RWPE2 (cell line): ENCODE data around the gene TLX1.

ENCODE experiments used
- ATAC-seq: fragments of 200-7000 bp; cut with Tn5 transposase; 3 replicates; pipeline ENCODE4 v1.9.1; 2021; ENCODE audit warnings: low read depth
- DNase-seq: peaks from one replicate; pipeline ENCODE4 v3.0.0-alpha.2; 2020; ENCODE audit warnings: low spot score
- H3K27ac ChIP-seq: fragments of 450-650 bp; 2 replicates; pipeline ENCODE4 v1.5.1; 2017; ENCODE audit warnings: mild to moderate bottlenecking; ENCODE audit not compliant: poor library complexity, severe bottlenecking
- H3K27me3 ChIP-seq: fragments of 250-450 bp; sonication (Bioruptor Pico); 2 replicates; pipeline ENCODE4 v1.5.1; 2021; ENCODE audit warnings: mild to moderate bottlenecking, moderate library complexity; ENCODE audit not compliant: insufficient read depth, poor library complexity, severe bottlenecking
- H3K36me3 ChIP-seq: fragments of 250-450 bp; sonication (Bioruptor Pico); 2 replicates; pipeline ENCODE4 v1.5.1; 2020; ENCODE audit warnings: low read depth, mild to moderate bottlenecking, moderate library complexity
- H3K4me1 ChIP-seq: fragments of 250-450 bp; sonication (Bioruptor Pico); 2 replicates; pipeline ENCODE4 v1.5.1; 2021; ENCODE audit warnings: mild to moderate bottlenecking, moderate library complexity; ENCODE audit not compliant: insufficient read depth, poor library complexity, severe bottlenecking
- H3K4me3 ChIP-seq: fragments of 250-450 bp; sonication (Bioruptor Pico); 2 replicates; pipeline ENCODE4 v1.5.1; 2021; ENCODE audit warnings: mild to moderate bottlenecking, moderate library complexity; ENCODE audit not compliant: severe bottlenecking
- H3K9me3 ChIP-seq: fragments of 250-450 bp; sonication (Bioruptor Pico); 2 replicates; pipeline ENCODE4 v1.5.1; 2021; ENCODE audit warnings: mild to moderate bottlenecking, moderate library complexity; ENCODE audit not compliant: severe bottlenecking
- CTCF ChIP-seq: fragments of 450-650 bp; IDR thresholded peaks from one replicate; pipeline ENCODE4 v1.5.1; 2017; ENCODE audit warnings: mild to moderate bottlenecking, moderate library complexity; ENCODE audit not compliant: poor library complexity, severe bottlenecking

The TLX1 gene

DNA sequence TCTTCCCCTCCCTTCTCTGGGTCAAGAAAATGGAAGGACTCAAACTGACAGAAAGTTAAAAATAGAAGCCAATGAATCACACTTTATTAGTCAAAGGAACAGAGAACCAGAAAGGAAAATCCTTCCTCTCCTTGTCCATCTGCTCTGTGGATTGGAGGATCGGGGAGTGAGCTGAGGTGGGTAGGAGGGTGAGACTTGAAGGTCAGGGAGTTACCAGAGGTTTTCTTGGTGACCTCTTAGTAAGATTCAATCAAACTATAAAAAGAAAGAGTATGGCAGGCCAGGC lies 12.2 kb downstream of the TLX1 start:
- peaks cover 95% of the 10 kb centered on the region for H3K27me3 ChIP-seq
- ATAC-seq = no peak
- DNase-seq = no peak

GRCh38 chr10:101144053-101144452 lies 13.0 kb downstream of the TLX1 start:
- H3K27me3 ChIP-seq = peaks cover 95% of the 10 kb centered on the region
- no peaks in the 10 kb centered on the region for H3K4me1 ChIP-seq

More for the DNA sequence above, 12.2 kb downstream of the TLX1 start:
- H3K9me3 ChIP-seq = no peaks in the 10 kb centered on the region
- H3K4me1 ChIP-seq = no peaks in the 10 kb centered on the region
- no peaks in the 10 kb centered on the region for H3K36me3 ChIP-seq
- H3K4me3 ChIP-seq = no peak overlapping the region
- TF ChIP-seq CTCF = no peak
- no peak overlapping the region for H3K27ac ChIP-seq

DNA sequence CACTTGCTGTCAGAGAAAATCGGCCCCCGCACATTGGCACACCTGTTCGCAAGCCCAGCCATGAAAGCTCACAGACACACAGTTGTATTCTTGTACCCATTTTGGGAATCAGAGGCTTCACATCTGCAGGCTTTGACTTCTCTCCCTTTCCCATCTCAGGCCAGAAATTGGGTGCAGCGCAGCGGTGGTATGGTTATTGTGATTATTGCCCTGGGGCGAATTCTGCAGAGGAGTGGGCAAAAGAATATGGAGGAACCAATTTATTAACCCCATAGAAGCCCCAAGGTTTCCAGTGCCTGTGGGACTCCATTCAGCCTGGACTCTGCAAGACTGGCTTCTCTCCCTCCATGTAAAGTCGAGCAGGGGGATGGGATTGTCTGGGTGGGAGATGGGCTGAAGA lies 14.0 kb downstream of the TLX1 start:
- Histone ChIP-seq H3K36me3 (no peaks in the 10 kb centered on the region), H3K27me3 (peaks cover 91% of the 10 kb centered on the region), H3K9me3 (no peaks in the 10 kb centered on the region), H3K4me3 (no peak overlapping the region), H3K4me1 (no peaks in the 10 kb centered on the region), H3K27ac (no peak overlapping the region)
- DNase-seq = no peak
- TF ChIP-seq CTCF = no peak
- ATAC-seq = no peak

More at GRCh38 chr10:101144053-101144452, 13.0 kb downstream of the TLX1 start:
- no peak for TF ChIP-seq CTCF
- Histone ChIP-seq H3K27ac (no peak overlapping the region), H3K4me3 (no peak overlapping the region), H3K36me3 (no peaks in the 10 kb centered on the region), H3K9me3 (no peaks in the 10 kb centered on the region)
- ATAC-seq (no peak), DNase-seq (no peak)

- Histone ChIP-seq H3K27me3 (peaks cover 91% of the 10 kb centered on the region), H3K27ac (no peak overlapping the region), H3K36me3 (no peaks in the 10 kb centered on the region), H3K4me1 (no peaks in the 10 kb centered on the region), H3K4me3 (no peak overlapping the region), H3K9me3 (no peaks in the 10 kb centered on the region)
- TF ChIP-seq CTCF = no peak
- DNase-seq (peak; percentile 51), ATAC-seq (no peak)
Measured at GRCh38 chr10:101145750-101146391, 14.8 kb downstream of the TLX1 start.

GRCh38 chr10:101146392-101147251 lies 15.5 kb downstream of the TLX1 start:
- H3K27me3 ChIP-seq = peaks cover 94% of the 10 kb centered on the region
- H3K4me1 ChIP-seq = no peaks in the 10 kb centered on the region

More at GRCh38 chr10:101146392-101147251, 15.5 kb downstream of the TLX1 start:
- Histone ChIP-seq H3K36me3 (no peaks in the 10 kb centered on the region), H3K9me3 (no peaks in the 10 kb centered on the region), H3K27ac (no peak overlapping the region), H3K4me3 (no peak overlapping the region)
- TF ChIP-seq CTCF = no peak
- ATAC-seq (peak; percentile 61), DNase-seq (peak; percentile 50)
